GM12872 (cell line): Measurements from ENCODE around the gene SDCCAG8.

Experiments used
- CTCF ChIP-seq: IDR thresholded peaks from 3 replicates; pipeline ENCODE4 v1.5.1; 2011; ENCODE audit warnings: low read depth, mild to moderate bottlenecking, low read length, moderate library complexity; ENCODE audit not compliant: insufficient read depth

Gene SDCCAG8

GRCh38 chr1:243408479-243408878 lies 152.6 kb downstream of the SDCCAG8 start:
- TF ChIP-seq CTCF, result no peak

- TF ChIP-seq CTCF, result peak; percentile 40; the same call in 2 of the 3 replicates
Observed at GRCh38 chr1:243409284-243409683, 153.4 kb downstream of the SDCCAG8 start.

GRCh38 chr1:243411472-243411871 lies 155.6 kb downstream of the SDCCAG8 start:
- TF ChIP-seq CTCF, result no peak

GRCh38 chr1:243413431-243414151 lies 157.8 kb downstream of the SDCCAG8 start:
- no peak for TF ChIP-seq CTCF

GRCh38 chr1:243414152-243414494 lies 158.3 kb downstream of the SDCCAG8 start:
- no peak for TF ChIP-seq CTCF

- no peak for TF ChIP-seq CTCF
Observed at GRCh38 chr1:243415663-243416408, 160.0 kb downstream of the SDCCAG8 start.

- TF ChIP-seq CTCF, result no peak
Observed at GRCh38 chr1:243416495-243416894, 160.7 kb downstream of the SDCCAG8 start.
